Memory B cell (primary cell): ENCODE results near the gene PBX1.

Experiments used
- ATAC-seq: fragments of 150-1000 bp; cut with Tn5 transposase; 2 replicates; pipeline ENCODE4 v1.10.0; 2021; ENCODE audit warnings: low read depth, mild to moderate bottlenecking, moderate library complexity
- DNase-seq, 2 donors: peaks; one replicate each; pipeline ENCODE4 v3.0.0; 2022; ENCODE audit warnings: low spot score in 2 of 2
- H3K27ac Mint-ChIP-seq: one replicate; pipeline ENCODE4 v1.8.0; 2022; ENCODE audit warnings: mild to moderate bottlenecking, moderate library complexity, mixed read lengths
- H3K27me3 Mint-ChIP-seq: one replicate; pipeline ENCODE4 v1.8.0; 2022; ENCODE audit warnings: mixed read lengths
- H3K36me3 Mint-ChIP-seq: one replicate; pipeline ENCODE4 v1.8.0; 2022; ENCODE audit warnings: mild to moderate bottlenecking, mixed read lengths
- H3K4me1 Mint-ChIP-seq: one replicate; pipeline ENCODE4 v1.8.0; 2022; ENCODE audit warnings: mixed read lengths
- H3K4me3 Mint-ChIP-seq: one replicate; pipeline ENCODE4 v1.8.0; 2022; ENCODE audit warnings: mild to moderate bottlenecking, moderate library complexity, mixed read lengths
- H3K9me3 Mint-ChIP-seq: one replicate; pipeline ENCODE4 v1.8.0; 2022; ENCODE audit warnings: mixed read lengths

PBX1 gene

DNA sequence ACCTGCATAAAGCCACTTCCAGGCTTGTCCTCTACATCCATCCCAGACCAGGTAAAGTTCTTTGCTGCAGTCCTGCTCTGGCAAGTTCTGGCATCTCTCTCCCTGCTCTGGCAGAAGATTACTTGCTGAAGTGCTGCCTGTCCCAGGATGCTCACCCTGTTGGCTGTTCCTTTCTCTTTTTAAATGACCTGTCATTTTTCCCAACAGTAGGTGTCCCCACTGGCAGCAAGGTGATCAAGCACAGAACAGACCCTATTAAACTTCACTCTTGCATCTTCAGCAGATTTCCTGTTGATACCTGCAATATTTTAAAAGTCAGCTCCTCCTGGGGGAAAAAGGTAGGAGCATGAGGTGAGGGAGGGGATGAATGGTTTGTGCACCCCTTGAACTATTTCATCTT is 332.6 kb downstream of the PBX1 start:
- no peaks in the 10 kb centered on the region for H3K36me3 Mint-ChIP-seq
- no peak for ATAC-seq
- DNase-seq = no peak
- no peak overlapping the region for H3K4me3 Mint-ChIP-seq
- no peak overlapping the region for H3K27ac Mint-ChIP-seq
- no peaks in the 10 kb centered on the region for H3K4me1 Mint-ChIP-seq
- peaks cover 3% of the 10 kb centered on the region for H3K9me3 Mint-ChIP-seq
- H3K27me3 Mint-ChIP-seq = peaks cover 3% of the 10 kb centered on the region

DNA sequence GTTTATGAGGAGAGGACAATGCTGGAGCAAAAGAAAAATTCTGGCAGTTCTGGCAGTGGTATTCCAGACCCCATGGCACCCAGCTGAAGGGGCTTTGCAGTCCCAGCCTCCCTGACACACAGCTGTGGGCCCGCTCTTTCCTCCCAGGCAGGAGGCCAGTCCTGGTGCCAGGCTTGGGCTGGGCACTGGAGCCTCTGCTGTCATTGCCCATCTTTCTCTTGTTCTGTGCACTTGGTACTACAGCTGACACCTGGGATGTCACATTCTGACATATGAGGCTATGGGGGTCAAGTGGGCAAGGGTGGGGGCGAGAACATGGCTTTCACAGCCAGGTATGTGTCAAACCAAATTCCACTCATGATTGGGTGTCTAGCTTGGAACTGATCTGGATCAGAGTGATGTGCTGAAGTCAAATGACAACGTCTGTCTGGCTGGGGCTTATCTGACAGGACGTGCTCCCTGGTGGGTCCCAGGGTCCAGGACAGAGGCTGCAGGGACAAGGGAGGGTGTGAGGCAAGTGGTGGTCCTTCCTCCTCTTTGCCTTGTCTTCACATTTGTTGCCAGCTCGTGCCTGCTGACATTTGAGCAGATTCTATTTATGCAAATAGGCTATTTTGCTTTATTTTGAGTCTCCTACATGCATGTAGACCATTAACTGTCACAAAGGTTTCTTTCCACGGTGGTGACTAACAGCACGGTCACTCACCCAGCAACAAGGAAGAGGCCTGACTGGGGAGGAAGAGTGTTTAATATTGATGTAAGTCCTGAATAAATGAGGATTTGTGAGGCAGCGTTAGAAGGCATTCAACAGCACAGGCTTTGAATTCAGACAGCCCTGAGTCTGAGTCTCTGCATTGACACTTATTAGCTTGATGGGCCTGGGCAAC is 336.3 kb downstream of the PBX1 start:
- H3K27ac Mint-ChIP-seq = no peak overlapping the region
- no peaks in the 10 kb centered on the region for H3K36me3 Mint-ChIP-seq
- H3K4me1 Mint-ChIP-seq = no peaks in the 10 kb centered on the region
- H3K27me3 Mint-ChIP-seq = peaks cover 4% of the 10 kb centered on the region
- ATAC-seq (no peak), DNase-seq (no peak)
- peaks cover 6% of the 10 kb centered on the region for H3K9me3 Mint-ChIP-seq
- H3K4me3 Mint-ChIP-seq = no peak overlapping the region

DNA sequence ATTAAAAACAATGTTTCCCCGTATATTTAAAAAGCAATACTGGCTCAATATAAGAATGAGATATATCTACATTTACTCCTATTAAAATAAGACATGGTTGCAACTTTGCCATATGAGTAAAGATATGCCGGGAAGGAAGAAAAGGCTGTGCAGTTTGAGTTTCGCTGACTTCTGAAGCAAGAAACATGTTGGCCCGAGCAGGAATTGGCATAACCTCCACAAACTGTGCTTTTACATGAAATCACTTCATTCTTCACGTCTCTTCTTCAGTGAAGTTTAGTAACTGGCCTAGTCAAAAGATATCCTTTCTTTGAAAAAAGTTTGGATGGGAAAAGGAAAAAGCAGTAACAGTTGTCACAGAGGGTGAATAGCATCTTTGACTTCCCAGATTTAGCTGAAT is 342.0 kb downstream of the PBX1 start:
- Mint-ChIP-seq H3K4me3 (no peak overlapping the region), H3K27ac (no peak overlapping the region), H3K9me3 (peaks cover 13% of the 10 kb centered on the region), H3K4me1 (no peaks in the 10 kb centered on the region), H3K36me3 (no peaks in the 10 kb centered on the region), H3K27me3 (peaks cover 2% of the 10 kb centered on the region)
- ATAC-seq = no peak
- DNase-seq = no peak
